Mesenchymal stem cell (in vitro differentiated cells and primary cell): ENCODE data around the gene GRIK2.
"Not testable (repeated sequence)": the region's sequence is repeated elsewhere in the genome, so short reads cannot be mapped to it uniquely, and the experiment has no call there.

Experiments
- DNase-seq: peaks from one replicate; pipeline ENCODE4 v3.0.0-alpha.2; 2013
- H2AFZ ChIP-seq: one replicate; pipeline ENCODE4 v1.6.1; 2013; ENCODE audit warnings: low read depth, mild to moderate bottlenecking, control low read depth, inconsistent platforms, low read length, moderate library complexity
- H2AK5ac ChIP-seq: 2 replicates; pipeline ENCODE4 v1.6.1; 2013; ENCODE audit warnings: low read length, moderate library complexity, mild to moderate bottlenecking, inconsistent platforms; ENCODE audit not compliant: severe bottlenecking
- H2BK120ac ChIP-seq: one replicate; pipeline ENCODE4 v1.6.1; 2013; ENCODE audit warnings: low read depth, mild to moderate bottlenecking, inconsistent platforms, low read length, moderate library complexity
- H2BK12ac ChIP-seq, 2 experiments: one replicate each; pipeline ENCODE4 v1.6.1; 2013; ENCODE audit warnings: inconsistent platforms in 2 of 2, low read length in 2 of 2, mild to moderate bottlenecking in 2 of 2, moderate library complexity in 2 of 2, control low read depth in 1 of 2
- H2BK15ac ChIP-seq: one replicate; pipeline ENCODE4 v1.6.1; 2013; ENCODE audit warnings: mild to moderate bottlenecking, low read depth, inconsistent platforms; ENCODE audit not compliant: poor library complexity, severe bottlenecking
- H2BK5ac ChIP-seq: 2 replicates; pipeline ENCODE4 v1.6.1; 2013; ENCODE audit warnings: low read depth, mild to moderate bottlenecking, low read length, control low read depth, inconsistent platforms; ENCODE audit not compliant: poor library complexity, severe bottlenecking
- H3K14ac ChIP-seq, 2 experiments: one replicate each; pipeline ENCODE4 v1.6.1; 2013; ENCODE audit warnings: inconsistent platforms in 2 of 2, low read length in 2 of 2, control low read depth in 1 of 2, mild to moderate bottlenecking in 1 of 2, moderate library complexity in 1 of 2
- H3K18ac ChIP-seq, 2 experiments: one replicate each; pipeline ENCODE4 v1.6.1; 2013; ENCODE audit warnings: inconsistent platforms in 2 of 2, low read length in 2 of 2, control low read depth in 1 of 2, low read depth in 1 of 2, mild to moderate bottlenecking in 1 of 2
- H3K23ac ChIP-seq, 2 experiments: one replicate each; pipeline ENCODE4 v1.6.1; 2013; ENCODE audit warnings: inconsistent platforms in 2 of 2, low read length in 2 of 2, mild to moderate bottlenecking in 2 of 2, moderate library complexity in 2 of 2, control low read depth in 1 of 2
- H3K27ac ChIP-seq: 2 replicates; pipeline ENCODE4 v1.5.1; 2013; ENCODE audit warnings: mild to moderate bottlenecking, moderate library complexity, low read length, control low read depth, inconsistent platforms; ENCODE audit not compliant: poor library complexity, severe bottlenecking
- H3K27me3 ChIP-seq, 2 experiments: 2 replicates each; pipeline versions ENCODE4 v1.6.1 to v1.7.0; 2013; ENCODE audit warnings: low read length in 2 of 2, mild to moderate bottlenecking in 2 of 2, moderate library complexity in 2 of 2, control low read depth in 1 of 2, inconsistent platforms in 1 of 2; ENCODE audit not compliant: control insufficient read depth in 1 of 2, insufficient read depth in 1 of 2
- H3K36me3 ChIP-seq, 2 experiments: 2 replicates each; pipeline versions ENCODE4 v1.6.1 to v1.7.0; 2013; ENCODE audit warnings: low read length in 2 of 2, control low read depth in 1 of 2, inconsistent platforms in 1 of 2, low read depth in 1 of 2, mild to moderate bottlenecking in 1 of 2; ENCODE audit not compliant: insufficient read depth in 2 of 2, control insufficient read depth in 1 of 2
- H3K4ac ChIP-seq, 2 experiments: one replicate each; pipeline ENCODE4 v1.6.1; 2013; ENCODE audit warnings: inconsistent platforms in 2 of 2, low read length in 2 of 2, mild to moderate bottlenecking in 2 of 2, moderate library complexity in 2 of 2, control low read depth in 1 of 2, low read depth in 1 of 2
- H3K4me1 ChIP-seq: 2 replicates; pipeline ENCODE4 v1.6.1; 2013; ENCODE audit warnings: low read depth, low read length, control low read depth; ENCODE audit not compliant: control insufficient read depth, insufficient read depth
- H3K4me2 ChIP-seq: 2 replicates; pipeline ENCODE4 v1.6.1; 2013; ENCODE audit warnings: low read length, mild to moderate bottlenecking, inconsistent platforms; ENCODE audit not compliant: poor library complexity, severe bottlenecking
- H3K4me3 ChIP-seq, 2 experiments: 2 replicates each; pipeline versions ENCODE4 v1.5.1 to v1.7.0; 2013; ENCODE audit warnings: low read length in 2 of 2, mild to moderate bottlenecking in 2 of 2, control low read depth in 1 of 2, low read depth in 1 of 2; ENCODE audit not compliant: insufficient read depth in 1 of 2
- H3K79me1 ChIP-seq: replicated peaks from 2 replicates; pipeline ENCODE4 v1.6.1; 2013; ENCODE audit warnings: mild to moderate bottlenecking, control low read depth, low read length, inconsistent platforms; ENCODE audit not compliant: poor library complexity, severe bottlenecking
- H3K9ac ChIP-seq: 2 replicates; pipeline ENCODE4 v1.7.0; 2013; ENCODE audit warnings: mild to moderate bottlenecking, low read length, moderate library complexity
- H3K9me3 ChIP-seq: 2 replicates; pipeline ENCODE4 v1.7.0; 2013; ENCODE audit warnings: mild to moderate bottlenecking, low read length; ENCODE audit not compliant: control insufficient read depth
- H4K8ac ChIP-seq: one replicate; pipeline ENCODE4 v1.6.1; 2013; ENCODE audit warnings: inconsistent platforms, mild to moderate bottlenecking, low read length, moderate library complexity
- H4K91ac ChIP-seq: one replicate; pipeline ENCODE4 v1.6.1; 2013; ENCODE audit warnings: mild to moderate bottlenecking, low read length, inconsistent platforms
- WGBS: methylation state at CpG from one replicate; pipeline ENCODE4 v1.1.7; 2013; ENCODE audit warnings: mixed read lengths; 5-methylcytosine and 5-hydroxymethylcytosine counted together

The GRIK2 gene

DNA sequence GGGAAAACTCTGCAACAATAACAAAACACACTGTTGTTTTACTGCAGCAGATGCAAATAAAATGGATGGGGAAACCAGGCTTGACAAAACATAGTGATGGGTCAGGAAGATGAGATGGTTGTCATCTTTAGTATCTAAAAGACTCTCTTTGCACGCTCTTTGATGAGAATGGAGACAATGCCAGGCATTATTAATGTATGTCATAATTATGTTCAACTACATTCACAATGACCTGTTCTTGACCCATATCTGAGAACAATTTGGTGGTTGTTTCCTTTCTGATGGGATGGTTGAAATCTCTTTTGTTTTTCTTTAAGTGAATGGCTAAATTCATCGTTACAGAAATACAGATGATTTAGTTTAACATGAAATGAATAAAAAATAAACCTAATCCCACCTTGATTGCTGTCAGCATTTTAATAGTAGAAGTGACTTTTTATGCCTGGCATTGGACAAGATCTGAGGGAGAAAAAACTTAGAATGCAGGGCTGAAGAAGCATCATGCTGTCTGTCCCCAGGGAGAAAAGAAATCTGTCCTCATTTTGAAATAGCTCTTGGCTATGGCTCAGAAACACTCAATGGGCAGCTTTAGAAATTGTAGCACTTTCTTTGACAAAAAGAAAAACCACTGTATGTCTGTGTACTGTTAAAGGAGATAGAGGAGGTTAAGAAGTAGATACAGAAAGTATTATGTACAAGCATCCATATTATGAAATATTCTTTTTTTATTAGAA is 12.4 kb upstream of the GRIK2 start:
- no peak overlapping the region for H4K91ac ChIP-seq
- no peak overlapping the region for H3K14ac ChIP-seq
- H2AFZ ChIP-seq: no peak overlapping the region
- H3K4me3 ChIP-seq: no peak overlapping the region
- H2AK5ac ChIP-seq: no peak overlapping the region
- WGBS: no CpG with 5 or more reads among the region's 2 CpGs
- H4K8ac ChIP-seq: no peak overlapping the region
- no peak overlapping the region for H2BK15ac ChIP-seq
- H3K4ac ChIP-seq: no peak overlapping the region
- no peak overlapping the region for H3K27ac ChIP-seq
- H3K9ac ChIP-seq: no peak overlapping the region
- H3K23ac ChIP-seq: no peak overlapping the region
- no peak overlapping the region for H2BK5ac ChIP-seq
- H3K9me3 ChIP-seq: no peaks in the 10 kb centered on the region
- H3K18ac ChIP-seq: no peak overlapping the region
- no peak overlapping the region for H2BK120ac ChIP-seq
- no peaks in the 10 kb centered on the region for H3K79me1 ChIP-seq
- no peak overlapping the region for H2BK12ac ChIP-seq
- H3K4me1 ChIP-seq: no peaks in the 10 kb centered on the region
- H3K27me3 ChIP-seq: no peaks in the 10 kb centered on the region
- DNase-seq: no peak
- H3K36me3 ChIP-seq: no peaks in the 10 kb centered on the region
- no peak overlapping the region for H3K4me2 ChIP-seq

DNA sequence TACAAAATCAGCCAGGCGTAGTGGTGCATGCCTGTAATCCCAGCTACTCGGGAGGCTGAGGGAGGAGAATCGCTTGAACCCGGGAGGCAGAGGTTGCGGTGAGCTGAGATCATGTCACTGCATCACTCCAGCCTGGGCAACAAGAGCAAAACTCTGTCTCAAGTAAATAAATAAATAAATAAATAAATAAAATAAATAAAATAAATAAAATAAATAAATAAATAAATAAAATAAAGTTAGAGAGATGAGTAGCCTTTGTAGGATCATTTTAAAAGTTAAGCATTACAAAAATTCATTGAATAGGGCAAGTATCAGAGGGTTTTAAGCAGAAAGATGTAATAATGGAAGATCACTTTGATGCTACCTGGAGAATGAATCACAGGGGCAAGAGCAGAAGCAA is 9.8 kb upstream of the GRIK2 start:
- H3K4me3 ChIP-seq, DNase-seq, H2AFZ ChIP-seq, H3K23ac ChIP-seq, H3K4ac ChIP-seq, H3K27ac ChIP-seq, H3K36me3 ChIP-seq, H3K4me2 ChIP-seq, H2AK5ac ChIP-seq, H2BK120ac ChIP-seq, H3K27me3 ChIP-seq, H3K18ac ChIP-seq, H3K9me3 ChIP-seq, H3K9ac ChIP-seq, H3K4me1 ChIP-seq, H2BK12ac ChIP-seq, H2BK5ac ChIP-seq, H4K91ac ChIP-seq, H3K79me1 ChIP-seq, H3K14ac ChIP-seq, H2BK15ac ChIP-seq, H4K8ac ChIP-seq: not testable (repeated sequence)
- WGBS: 88% methylated on average over 4 of the region's 5 CpGs

DNA sequence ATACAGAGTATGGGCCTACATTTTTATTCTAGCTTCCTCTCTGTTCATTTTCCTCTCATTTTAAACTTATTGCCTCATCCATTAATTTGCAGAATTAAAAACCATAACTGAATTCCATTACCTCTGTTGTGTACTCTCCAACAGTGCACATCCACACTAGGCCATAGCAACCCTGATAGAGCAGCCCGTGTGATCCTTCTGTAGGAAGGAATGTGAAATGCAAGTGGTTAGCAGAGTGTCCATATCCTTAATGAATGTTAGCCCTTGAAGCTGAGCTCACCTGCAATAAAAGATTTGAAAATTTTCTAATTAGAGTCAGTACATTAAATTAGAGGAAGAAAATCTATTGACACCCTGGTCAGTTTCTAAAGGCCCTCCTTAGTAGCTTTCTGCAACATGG is 6.5 kb upstream of the GRIK2 start:
- H2AK5ac ChIP-seq: no peak overlapping the region

DNA sequence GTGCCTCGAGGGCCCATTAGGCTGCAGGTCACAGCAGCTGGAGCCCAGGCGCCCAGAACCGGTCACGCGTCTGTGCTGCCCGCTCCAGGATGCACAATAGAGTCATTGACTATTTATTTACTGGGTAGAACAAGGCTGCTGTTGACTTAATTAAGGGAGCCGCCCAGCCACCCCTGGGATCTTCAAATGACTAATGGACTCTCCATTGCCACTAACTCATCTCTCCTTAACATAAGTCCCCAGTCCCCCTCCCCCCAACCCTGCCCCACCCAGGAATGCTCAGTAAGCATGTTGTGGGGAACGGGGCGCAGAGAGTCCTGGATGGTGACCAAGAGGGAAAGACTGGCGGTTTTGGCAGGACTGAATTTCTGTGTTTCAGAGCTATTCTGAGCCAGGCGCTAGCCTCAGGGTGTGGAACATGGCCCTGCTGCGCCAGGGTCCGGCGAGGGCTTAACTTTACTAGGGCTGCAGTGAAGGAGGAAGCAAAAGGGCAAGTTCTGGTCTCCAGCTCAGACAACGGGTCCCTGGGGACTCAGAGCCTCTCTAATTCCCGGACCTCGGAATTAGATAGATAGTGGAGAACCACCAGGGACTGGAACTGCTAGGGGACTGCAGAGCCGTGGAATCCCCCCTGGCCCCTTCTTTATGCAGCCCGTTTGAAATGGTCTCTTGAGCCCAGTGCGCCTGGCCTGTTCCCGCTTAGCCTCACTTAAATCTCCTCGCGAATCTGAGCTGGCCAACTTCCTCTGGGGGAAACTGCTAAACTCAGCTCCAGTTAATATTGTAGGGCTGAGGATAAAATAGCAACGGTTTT is 1.5 kb upstream of the GRIK2 start:
- Histone ChIP-seq H2BK12ac (no peak overlapping the region), H3K14ac (no peak overlapping the region), H2AFZ (no peak overlapping the region), H3K4me2 (peak overlapping the region; percentile 8), H2BK5ac (no peak overlapping the region), H3K4ac (no peak overlapping the region), H4K8ac (no peak overlapping the region), H3K4me1 (peaks cover 14% of the 10 kb centered on the region), H3K9me3 (no peaks in the 10 kb centered on the region), H3K9ac (no peak overlapping the region), H2BK120ac (no peak overlapping the region), H4K91ac (no peak overlapping the region), H2AK5ac (no peak overlapping the region), H2BK15ac (no peak overlapping the region), H3K27ac (no peak overlapping the region), H3K79me1 (no peaks in the 10 kb centered on the region), H3K23ac (no peak overlapping the region), H3K18ac (no peak overlapping the region), H3K36me3 (no peaks in the 10 kb centered on the region), H3K4me3 (peak overlapping the region in 1 of 2 experiments; percentile 74), H3K27me3 (peaks cover 40 to 43% of the 10 kb centered on the region in 2 experiments)
- WGBS: 6% methylated on average over 19 of the region's 24 CpGs
- no peak for DNase-seq

More for the DNA sequence above, 6.5 kb upstream of the GRIK2 start:
- H2BK15ac ChIP-seq: no peak overlapping the region
- no peak overlapping the region for H3K4me3 ChIP-seq
- H4K91ac ChIP-seq: no peak overlapping the region
- no peak overlapping the region for H3K23ac ChIP-seq
- H3K14ac ChIP-seq: no peak overlapping the region
- no peak overlapping the region for H3K27ac ChIP-seq
- H2BK5ac ChIP-seq: no peak overlapping the region
- H3K18ac ChIP-seq: no peak overlapping the region
- no peaks in the 10 kb centered on the region for H3K4me1 ChIP-seq
- no peak overlapping the region for H2AFZ ChIP-seq
- H2BK120ac ChIP-seq: no peak overlapping the region
- no peaks in the 10 kb centered on the region for H3K9me3 ChIP-seq
- no CpG with 5 or more reads among the region's 1 CpG for WGBS
- H3K27me3 ChIP-seq: peaks cover 12 to 20% of the 10 kb centered on the region in 2 experiments
- H3K4ac ChIP-seq: no peak overlapping the region
- no peaks in the 10 kb centered on the region for H3K79me1 ChIP-seq
- H3K36me3 ChIP-seq: no peaks in the 10 kb centered on the region
- DNase-seq: no peak
- no peak overlapping the region for H2BK12ac ChIP-seq
- H3K4me2 ChIP-seq: no peak overlapping the region
- H3K9ac ChIP-seq: no peak overlapping the region
- H4K8ac ChIP-seq: no peak overlapping the region
